ENCODE results near the gene PCSK5.

- TF ChIP-seq CTCF (IDR thresholded peaks at IDR 0.05; ENCODE audit: low read depth, low read length, missing input control) = no peak
- TF ChIP-seq RXRA (IDR thresholded peaks at IDR 0.05) = no peak
- no peak for TF ChIP-seq TAF1 (conservative IDR thresholded peaks at IDR 0.05)
- TF ChIP-seq EGR1 (IDR thresholded peaks at IDR 0.05; ENCODE audit: low read depth in 2 of 2) = no peak
- TF ChIP-seq FOXA1 (IDR thresholded peaks at IDR 0.05) = no peak
- TF ChIP-seq REST (IDR thresholded peaks at IDR 0.05) = no peak
Measured at GRCh38 chr9:76181020-76181641, 290.7 kb downstream of the PCSK5 start.
